SHP77 treated with DMSO at 0.1 percent for 48 hours (cell line): ENCODE measurements around the gene FAHD2B.
"Not testable (repeated sequence)": the region's sequence is repeated elsewhere in the genome, so short reads cannot be mapped to it uniquely, and the experiment has no call there.

ENCODE experiments used
- DNase-seq: peaks from one replicate; lab custom pipeline; 2025; lab: John Stamatoyannopoulos, UW

Gene FAHD2B

GRCh38 chr2:97094772-97095611 is at the start of gene FAHD2B:
Gene FAHD2B (minus strand): TSS chr2:97094882. CDS start chr2:97091706, 3,176 bp downstream.
- DNase-seq, result peak; percentile 33

- DNase-seq, result not testable (repeated sequence)
These were observed 49.3 kb upstream of the FAHD2B start for GRCh38 chr2:97144016-97144415.

GRCh38 chr2:97129090-97129489 is 34.4 kb upstream of the FAHD2B start:
- DNase-seq, result not testable (repeated sequence)

GRCh38 chr2:97113882-97114255 is 19.2 kb upstream of the FAHD2B start:
- not testable (repeated sequence) for DNase-seq

GRCh38 chr2:97113050-97113881 is 18.6 kb upstream of the FAHD2B start, which contains the start of gene ANKRD36:
Gene ANKRD36 (plus strand): TSS chr2:97113153. CDS start chr2:97113740, 587 bp downstream.
- not testable (repeated sequence) for DNase-seq

GRCh38 chr2:97112320-97113049 is 17.8 kb upstream of the FAHD2B start:
- not testable (repeated sequence) for DNase-seq

- DNase-seq, result not testable (repeated sequence)
These were observed 16.6 kb upstream of the FAHD2B start for GRCh38 chr2:97111246-97111645.

- DNase-seq, result not testable (repeated sequence)
These were observed 12.2 kb upstream of the FAHD2B start for GRCh38 chr2:97106878-97107277.

GRCh38 chr2:97098786-97099372 is 4.2 kb upstream of the FAHD2B start:
- DNase-seq, result not testable (repeated sequence)

- DNase-seq, result no peak
These were observed 979 bp upstream of the FAHD2B start for GRCh38 chr2:97095661-97096060.

- not testable (repeated sequence) for DNase-seq
These were observed 505 bp downstream of the FAHD2B start for GRCh38 chr2:97093983-97094771.

GRCh38 chr2:97092946-97093345 is 1.7 kb downstream of the FAHD2B start:
- not testable (repeated sequence) for DNase-seq

GRCh38 chr2:97088706-97089105 is 6.0 kb downstream of the FAHD2B start:
- not testable (repeated sequence) for DNase-seq

- not testable (repeated sequence) for DNase-seq
These were observed 9.6 kb downstream of the FAHD2B start for GRCh38 chr2:97085093-97085492.

GRCh38 chr2:97083516-97083915 is 11.2 kb downstream of the FAHD2B start:
- not testable (repeated sequence) for DNase-seq

GRCh38 chr2:97082206-97082605 is 12.5 kb downstream of the FAHD2B start:
- DNase-seq, result not testable (repeated sequence)

- DNase-seq, result not testable (repeated sequence)
These were observed 13.8 kb downstream of the FAHD2B start for GRCh38 chr2:97080855-97081254.

GRCh38 chr2:97077213-97077612 is 17.5 kb downstream of the FAHD2B start:
- DNase-seq, result not testable (repeated sequence)

GRCh38 chr2:97070915-97071314 is 23.8 kb downstream of the FAHD2B start:
- not testable (repeated sequence) for DNase-seq

GRCh38 chr2:97068722-97069121 is 26.0 kb downstream of the FAHD2B start:
- not testable (repeated sequence) for DNase-seq

- DNase-seq, result no peak
These were observed 26.6 kb downstream of the FAHD2B start for GRCh38 chr2:97068074-97068473.
